HEK293T (cell line): ENCODE measurements around the gene GALNT18.

Experiments
- CTCF ChIA-PET: fragments of 350-600 bp; formaldehyde crosslinking; extraction: SDS; loops from one replicate; lab custom pipeline; 2021; ENCODE audit warnings: antibody characterized with exemption, inconsistent platforms; lab: Yijun Ruan, JAX
- POLR2A ChIA-PET: fragments of 350-600 bp; formaldehyde crosslinking; extraction: SDS; loops from one replicate; lab custom pipeline; 2020; ENCODE audit warnings: antibody characterized with exemption, inconsistent platforms; lab: Yijun Ruan, JAX
- DNase-seq: peaks from one replicate; pipeline ENCODE4 v3.0.0; 2012; ENCODE audit warnings: mixed read lengths; ENCODE audit errors: extremely low spot score
- ARNT ChIP-seq: fragments of 450-650 bp; IDR thresholded peaks from 2 replicates; pipeline ENCODE4 v1.6.1; 2017; ENCODE audit warnings: mild to moderate bottlenecking
- BHLHE40 ChIP-seq: fragments of 450-650 bp; IDR thresholded peaks from 2 replicates; pipeline ENCODE4 v1.6.1; 2016; ENCODE audit warnings: mild to moderate bottlenecking, moderate library complexity, borderline replicate concordance
- CTBP1 ChIP-seq: fragments of 450-650 bp; IDR thresholded peaks from 2 replicates; pipeline ENCODE4 v1.6.1; 2016; ENCODE audit warnings: borderline replicate concordance
- ELF4 ChIP-seq: fragments of 450-650 bp; IDR thresholded peaks from 2 replicates; pipeline ENCODE4 v1.6.1; 2017; ENCODE audit warnings: antibody characterized with exemption
- FOXA1 ChIP-seq: fragments of 450-650 bp; IDR thresholded peaks from 2 replicates; pipeline ENCODE4 v1.6.1; 2016; ENCODE audit warnings: mild to moderate bottlenecking
- FOXK2 ChIP-seq: fragments of 450-650 bp; IDR thresholded peaks from 2 replicates; pipeline ENCODE4 v1.6.1; 2016; ENCODE audit warnings: mild to moderate bottlenecking
- FOXM1 ChIP-seq: fragments of 450-650 bp; IDR thresholded peaks from 2 replicates; pipeline ENCODE4 v1.6.1; 2017; ENCODE audit warnings: mild to moderate bottlenecking, borderline replicate concordance
- HDGF ChIP-seq: fragments of 450-650 bp; IDR thresholded peaks from 2 replicates; pipeline ENCODE4 v1.6.1; 2017; ENCODE audit warnings: antibody characterized with exemption, borderline replicate concordance
- L3MBTL2 ChIP-seq: fragments of 450-650 bp; conservative IDR thresholded peaks from 2 replicates; pipeline ENCODE4 v1.6.1; 2016; ENCODE audit warnings: mild to moderate bottlenecking
- LEF1 ChIP-seq: fragments of 450-650 bp; IDR thresholded peaks from 2 replicates; pipeline ENCODE4 v1.6.1; 2017; ENCODE audit warnings: mild to moderate bottlenecking, borderline replicate concordance
- NFRKB ChIP-seq: fragments of 450-650 bp; IDR thresholded peaks from 2 replicates; pipeline ENCODE4 v1.6.1; 2016; ENCODE audit warnings: mild to moderate bottlenecking, moderate library complexity
- SP1 ChIP-seq: fragments of 450-650 bp; IDR thresholded peaks from 2 replicates; pipeline ENCODE4 v1.6.1; 2017
- SUZ12 ChIP-seq: fragments of 450-650 bp; IDR thresholded peaks from 2 replicates; pipeline ENCODE4 v1.6.1; 2016; ENCODE audit warnings: mild to moderate bottlenecking
- TARDBP ChIP-seq: fragments of 450-650 bp; IDR thresholded peaks from 2 replicates; pipeline ENCODE4 v1.6.1; 2016
- ZNF384 ChIP-seq: fragments of 450-650 bp; IDR thresholded peaks from 2 replicates; pipeline ENCODE4 v1.6.1; 2016
- TF ChIP-seq, protein P1 (sequence below): fragments of 450-650 bp; IDR thresholded peaks from 2 replicates; pipeline ENCODE4 v1.6.1; 2016

GALNT18 gene

DNA sequence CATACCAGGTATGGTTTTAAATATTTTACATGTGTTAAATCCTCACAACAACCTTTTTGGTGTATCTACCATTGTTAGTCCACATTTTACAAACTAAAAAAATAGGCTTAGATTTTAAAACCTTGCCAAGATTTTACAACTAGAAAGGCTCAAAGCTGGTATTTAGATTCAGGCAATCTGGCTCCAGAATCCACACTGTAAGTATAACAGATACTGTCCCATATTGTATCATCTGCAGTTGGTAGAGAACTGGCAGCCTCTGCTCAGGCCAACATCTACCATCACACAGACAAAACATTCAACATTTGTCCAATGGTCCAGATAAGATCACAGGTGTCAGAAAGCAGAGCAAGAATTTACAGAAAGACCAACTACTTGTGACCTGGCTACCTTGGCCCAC is 299.7 kb downstream of the GALNT18 start:
- POLR2A ChIA-PET: no interaction called here
- CTCF ChIA-PET: no interaction called here
- DNase-seq: no peak
- TF ChIP-seq HDGF (no peak), L3MBTL2 (no peak), BHLHE40 (no peak)

DNA sequence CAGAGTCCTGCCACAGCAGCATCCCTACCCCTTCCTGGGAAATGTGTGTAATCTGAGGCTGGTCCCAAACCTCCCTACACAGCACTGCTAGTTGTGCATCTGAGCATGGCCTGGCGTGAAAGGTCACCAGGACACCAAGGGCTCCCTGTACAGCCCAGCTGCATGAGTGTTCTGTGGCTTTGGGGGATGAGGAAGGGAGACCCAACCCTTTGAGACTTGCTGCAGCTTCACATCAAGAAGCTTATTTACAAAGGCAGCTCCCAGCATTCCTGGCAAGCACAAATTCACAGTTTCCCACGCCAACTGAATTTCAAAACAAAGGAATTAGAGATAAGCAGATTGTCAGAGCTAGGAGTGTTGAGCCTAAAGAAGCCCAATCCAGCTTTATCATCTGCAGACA is 301.0 kb downstream of the GALNT18 start:
- CTCF ChIA-PET: no interaction called here

DNA sequence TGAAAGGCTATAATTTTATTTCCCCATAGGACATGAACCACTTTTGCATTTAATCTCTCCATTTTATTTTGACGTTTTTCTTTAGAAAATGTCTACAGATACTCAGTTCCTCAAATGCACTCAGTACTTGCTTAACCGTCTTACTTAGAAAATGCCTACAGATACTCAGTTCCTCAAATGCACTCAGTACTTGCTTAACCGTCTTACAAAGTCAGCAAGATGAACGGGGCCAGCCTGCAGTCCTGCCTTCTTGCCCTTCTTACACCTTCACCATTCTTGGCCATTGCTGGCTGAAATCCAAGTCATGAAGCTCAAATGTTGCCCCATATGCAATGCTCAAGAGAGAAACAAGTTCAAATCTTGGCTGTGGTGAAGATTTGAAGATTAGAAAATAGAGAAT is 302.8 kb downstream of the GALNT18 start:
- no peak for TF ChIP-seq SUZ12
- CTCF ChIA-PET: no interaction called here
- DNase-seq: no peak
- POLR2A ChIA-PET: no interaction called here

More for the DNA sequence above, 301.0 kb downstream of the GALNT18 start:
- TF ChIP-seq FOXK2 (no peak), L3MBTL2 (no peak), BHLHE40 (no peak), CTBP1 (no peak), FOXM1 (no peak)
- TF ChIP-seq, protein P1, sequence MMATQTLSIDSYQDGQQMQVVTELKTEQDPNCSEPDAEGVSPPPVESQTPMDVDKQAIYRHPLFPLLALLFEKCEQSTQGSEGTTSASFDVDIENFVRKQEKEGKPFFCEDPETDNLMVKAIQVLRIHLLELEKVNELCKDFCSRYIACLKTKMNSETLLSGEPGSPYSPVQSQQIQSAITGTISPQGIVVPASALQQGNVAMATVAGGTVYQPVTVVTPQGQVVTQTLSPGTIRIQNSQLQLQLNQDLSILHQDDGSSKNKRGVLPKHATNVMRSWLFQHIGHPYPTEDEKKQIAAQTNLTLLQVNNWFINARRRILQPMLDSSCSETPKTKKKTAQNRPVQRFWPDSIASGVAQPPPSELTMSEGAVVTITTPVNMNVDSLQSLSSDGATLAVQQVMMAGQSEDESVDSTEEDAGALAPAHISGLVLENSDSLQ: no peak
- DNase-seq: no peak
- POLR2A ChIA-PET: no interaction called here

DNA sequence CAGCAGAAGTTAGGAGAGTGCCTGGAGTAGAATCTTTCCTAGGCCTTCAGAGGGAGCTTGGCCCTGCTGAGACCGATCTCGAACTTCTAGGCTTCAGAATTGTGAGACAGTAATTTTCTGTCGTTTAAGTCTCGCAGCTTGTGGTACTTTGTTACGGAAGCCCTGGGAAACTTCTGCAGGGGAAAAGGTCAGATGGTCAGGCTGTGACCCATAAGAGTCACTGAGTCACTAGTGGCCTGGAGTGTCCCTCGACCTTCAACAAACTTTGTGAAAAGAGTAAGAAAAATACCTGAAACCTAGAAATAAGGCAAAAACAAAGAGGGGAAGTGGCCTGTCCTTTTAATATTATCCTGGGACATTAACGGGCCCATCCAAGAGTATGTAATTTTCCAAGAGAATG is 303.3 kb downstream of the GALNT18 start:
- POLR2A ChIA-PET: no interaction called here
- CTCF ChIA-PET: no interaction called here
- no peak for TF ChIP-seq NFRKB
- TF ChIP-seq TARDBP: no peak
- no peak for TF ChIP-seq CTBP1
- no peak for TF ChIP-seq SP1
- TF ChIP-seq LEF1: no peak
- no peak for TF ChIP-seq SUZ12
- TF ChIP-seq L3MBTL2: no peak
- no peak for TF ChIP-seq ELF4
- no peak for TF ChIP-seq ARNT
- TF ChIP-seq BHLHE40: no peak
- no peak for TF ChIP-seq FOXM1
- no peak for TF ChIP-seq FOXK2
- TF ChIP-seq FOXA1: no peak
- TF ChIP-seq, protein P1: no peak
- no peak for DNase-seq

DNA sequence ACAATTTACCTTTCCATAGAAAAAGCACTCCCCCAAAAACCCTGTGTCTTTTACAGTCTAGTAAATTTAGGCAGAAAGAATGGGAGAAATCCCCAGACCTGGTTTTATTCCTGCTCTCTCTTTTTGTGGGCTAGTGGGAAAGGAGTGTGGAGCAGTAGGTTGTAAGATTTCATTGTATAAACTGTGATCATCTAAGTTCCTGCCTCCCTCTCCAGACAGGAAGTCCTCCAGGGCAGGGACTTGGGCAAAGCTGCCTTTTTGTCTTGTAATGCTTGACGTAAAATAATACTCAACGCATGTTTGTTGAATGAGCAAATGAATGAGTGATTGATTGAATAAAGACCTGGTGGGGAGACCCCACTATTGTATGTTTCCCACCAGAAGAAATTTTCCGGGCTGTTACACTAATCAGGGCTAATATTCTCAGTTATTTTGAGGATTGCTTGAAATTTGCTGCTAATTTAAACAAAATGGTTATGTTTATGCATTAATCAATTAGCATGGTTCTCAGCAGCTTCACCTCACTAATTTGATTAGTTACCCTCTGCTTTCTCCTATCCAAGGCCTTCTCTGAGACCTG is 305.1 kb downstream of the GALNT18 start:
- DNase-seq: no peak
- ChIA-PET CTCF (no interaction called here), POLR2A (no interaction called here)
- TF ChIP-seq SP1 (no peak), SUZ12 (no peak), NFRKB (no peak), CTBP1 (no peak), ELF4 (no peak), HDGF (no peak), BHLHE40 (no peak)
- TF ChIP-seq, protein P1: no peak

DNA sequence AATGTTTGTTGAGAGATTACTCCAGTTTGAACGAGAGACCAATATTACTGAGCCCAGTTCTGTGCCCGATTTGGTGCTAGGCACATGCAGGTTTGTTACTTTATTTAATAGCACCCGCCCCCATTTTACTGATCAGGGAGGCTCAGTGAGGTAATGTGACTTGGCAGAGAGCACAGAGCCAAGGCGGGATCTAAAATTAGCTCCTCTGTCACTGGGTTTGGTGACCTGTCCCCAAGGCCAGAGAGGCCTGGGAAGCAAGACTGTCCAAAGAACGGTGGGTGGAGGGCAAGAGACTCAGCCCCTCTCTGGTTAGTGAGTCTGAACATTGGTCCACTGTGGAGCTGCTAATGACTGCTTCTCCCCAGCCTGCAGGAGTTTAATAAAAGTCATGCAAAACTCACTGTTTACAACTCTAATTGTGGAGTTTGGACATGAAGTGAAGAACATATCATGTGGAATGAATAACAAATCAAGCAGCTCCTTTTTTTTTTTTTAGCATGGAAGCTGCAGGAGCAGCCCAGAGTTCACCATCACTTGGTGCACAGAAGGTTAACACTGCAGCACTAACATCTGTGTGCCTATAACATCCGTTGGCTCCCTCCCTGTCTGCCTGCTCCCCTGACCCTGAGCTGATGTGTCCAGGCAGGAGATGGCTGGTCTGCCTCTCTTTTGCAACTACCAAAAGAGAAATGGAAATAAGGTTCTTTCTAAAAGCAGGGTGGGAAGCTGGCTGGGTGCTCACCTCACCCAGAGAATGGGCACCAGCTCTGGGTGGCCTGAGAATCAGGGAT is 307.7 kb downstream of the GALNT18 start:
- TF ChIP-seq ELF4 (no peak), CTBP1 (no peak), L3MBTL2 (no peak), ARNT (no peak), NFRKB (no peak), SUZ12 (no peak), ZNF384 (no peak), TARDBP (no peak), HDGF (no peak)
- TF ChIP-seq, protein P1: no peak
- DNase-seq: no peak
- POLR2A ChIA-PET: no interaction called here
- CTCF ChIA-PET: no interaction called here

DNA sequence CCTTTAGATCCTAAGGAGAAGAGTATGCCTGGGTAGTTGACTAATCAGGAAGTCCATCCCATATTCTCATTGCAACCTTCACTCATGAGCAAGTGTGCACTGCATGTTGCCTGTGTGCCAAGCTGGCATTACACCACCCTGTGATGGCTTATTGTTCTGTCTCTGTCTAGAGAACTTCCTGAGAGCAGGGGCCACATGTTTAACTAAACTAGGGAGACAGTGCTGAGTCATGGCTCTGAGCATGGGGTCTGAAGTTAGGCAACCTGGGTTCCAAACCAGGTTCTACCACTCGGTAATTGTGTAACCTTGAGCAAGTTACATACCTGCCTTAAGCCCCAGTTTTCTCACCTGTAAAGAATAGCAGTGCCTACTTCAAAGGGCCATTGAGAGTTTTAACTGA is 308.4 kb downstream of the GALNT18 start:
- POLR2A ChIA-PET: no interaction called here
- no peak for DNase-seq
- TF ChIP-seq BHLHE40 (no peak), L3MBTL2 (no peak), ELF4 (no peak), TARDBP (no peak), ARNT (no peak), FOXM1 (no peak), FOXA1 (no peak)
- TF ChIP-seq, protein P1: no peak
- CTCF ChIA-PET: no interaction called here
